SJSA1 (cell line): ENCODE results near the gene SLC29A4. TPM values are rescaled to one million over a fixed set of nuclear protein-coding genes. Genes with fewer than 3 reads are reported as not detected.

ENCODE experiments used
- DNase-seq, 2 experiments: peaks; one replicate each; pipeline ENCODE4 v3.0.0-alpha.2; 2015 to 2020; ENCODE audit warnings: low spot score in 2 of 2, low read depth in 1 of 2
- H3K27ac ChIP-seq: fragments of 250-450 bp; sonication (Bioruptor Pico); 2 replicates; pipeline ENCODE4 v1.5.1; 2020; ENCODE audit warnings: mild to moderate bottlenecking, moderate library complexity
- H3K27me3 ChIP-seq: fragments of 250-450 bp; sonication (Bioruptor Pico); replicated peaks from 2 replicates; pipeline ENCODE4 v1.5.1; 2020; ENCODE audit warnings: mild to moderate bottlenecking, moderate library complexity
- H3K36me3 ChIP-seq: fragments of 250-450 bp; sonication (Bioruptor Pico); 2 replicates; pipeline ENCODE4 v1.5.1; 2020; ENCODE audit warnings: mild to moderate bottlenecking
- H3K4me1 ChIP-seq: fragments of 250-450 bp; sonication (Bioruptor Pico); replicated peaks from 2 replicates; pipeline ENCODE4 v1.6.1; 2021; ENCODE audit warnings: mild to moderate bottlenecking
- H3K4me3 ChIP-seq: fragments of 250-450 bp; sonication (Bioruptor Pico); 2 replicates; pipeline ENCODE4 v1.5.1; 2020; ENCODE audit warnings: mild to moderate bottlenecking
- H3K9me3 ChIP-seq: fragments of 250-450 bp; sonication (Bioruptor Pico); replicated peaks from 2 replicates; pipeline ENCODE4 v1.5.1; 2020; ENCODE audit warnings: mild to moderate bottlenecking
- total RNA-seq: library from RNA; depleted of rRNA; stranded (reverse); fragments of >200 nt; shearing (Covaris generic); gene quantifications from 2 replicates; pipeline ENCODE4 v1.2.3, GENCODE V29; 2014; rRNA removed

Gene SLC29A4
- total RNA-seq, 1 experiment from 2014 or later: 8.1 TPM

DNA sequence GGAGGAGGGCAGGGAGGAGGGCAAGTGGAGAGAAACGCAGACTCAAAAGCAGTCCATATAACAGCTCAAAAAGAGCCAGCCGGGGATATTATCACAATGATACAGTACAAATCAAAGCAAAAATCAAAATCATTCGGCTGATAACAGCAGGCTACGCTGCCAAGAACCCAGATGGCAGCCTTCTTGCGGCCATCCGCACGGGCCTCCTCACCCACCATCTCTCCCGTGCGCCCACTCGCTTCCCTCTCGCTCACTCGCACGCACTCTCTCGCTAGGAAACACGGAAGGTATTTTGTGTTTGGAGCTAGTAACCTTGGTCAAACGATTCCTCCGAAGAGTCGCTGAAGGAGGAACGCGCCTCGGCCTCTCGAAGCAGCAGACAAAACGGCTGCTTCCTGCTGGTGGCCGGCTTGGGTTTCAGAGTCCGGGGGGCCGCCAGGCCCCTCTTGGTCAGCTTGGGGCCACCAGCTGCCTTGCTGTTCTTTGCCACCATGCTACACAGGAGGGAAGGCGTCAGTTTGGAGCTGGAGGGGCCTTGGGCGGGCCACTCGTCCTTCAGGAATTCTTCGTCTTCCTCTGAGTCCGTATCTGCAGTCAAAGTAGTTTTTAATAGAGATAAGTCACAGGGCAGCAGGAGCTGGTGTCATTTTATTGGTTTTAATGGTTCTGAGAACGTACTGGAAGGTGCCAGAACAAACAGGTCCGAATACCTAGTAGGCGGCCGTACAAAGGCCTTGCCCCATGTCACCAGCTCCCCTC, 68.9 kb downstream of the SLC29A4 start:
- Histone ChIP-seq H3K27me3 (no peaks in the 10 kb centered on the region), H3K9me3 (no peaks in the 10 kb centered on the region), H3K36me3 (peaks cover 20% of the 10 kb centered on the region), H3K4me3 (no peak overlapping the region), H3K4me1 (no peaks in the 10 kb centered on the region), H3K27ac (no peak overlapping the region)
- no peak for DNase-seq

DNA sequence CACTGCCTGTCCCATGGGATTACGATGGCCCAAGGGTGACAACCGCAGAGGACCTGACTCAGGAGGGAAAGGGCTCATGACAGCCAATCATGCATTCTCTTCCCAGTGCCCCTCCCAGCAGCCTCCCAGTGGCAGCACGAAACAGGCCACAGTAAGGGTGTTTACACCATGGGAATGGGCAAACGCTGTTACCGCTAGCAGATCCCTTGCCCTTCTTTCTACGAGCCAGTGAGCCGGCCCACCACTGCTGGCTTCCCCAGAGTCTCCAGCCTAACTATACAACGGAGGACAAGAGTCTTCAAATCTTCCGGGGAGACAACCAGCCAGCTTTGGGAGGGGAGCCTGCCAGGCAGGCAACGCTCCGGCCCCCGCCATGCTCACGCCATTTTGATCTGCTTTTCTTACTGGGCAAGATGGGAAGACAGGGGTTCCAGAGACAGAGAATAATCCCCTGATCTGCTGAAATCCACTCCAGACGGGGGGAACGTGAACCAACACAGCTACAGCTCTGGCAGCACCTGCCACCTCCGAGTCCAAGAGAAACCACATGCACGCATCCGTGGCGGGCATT, 69.8 kb downstream of the SLC29A4 start:
- no peaks in the 10 kb centered on the region for H3K4me1 ChIP-seq
- H3K27me3 ChIP-seq: no peaks in the 10 kb centered on the region
- H3K9me3 ChIP-seq: no peaks in the 10 kb centered on the region
- no peak for DNase-seq
- peaks cover 22% of the 10 kb centered on the region for H3K36me3 ChIP-seq
- no peak overlapping the region for H3K4me3 ChIP-seq
- H3K27ac ChIP-seq: no peak overlapping the region

GRCh38 chr7:5354460-5355232, 71.9 kb downstream of the SLC29A4 start:
- no peak for DNase-seq
- peaks cover 40% of the 10 kb centered on the region for H3K36me3 ChIP-seq
- no peaks in the 10 kb centered on the region for H3K4me1 ChIP-seq
- no peaks in the 10 kb centered on the region; the same call in 1 of the 2 replicates for H3K9me3 ChIP-seq
- H3K27me3 ChIP-seq: no peaks in the 10 kb centered on the region
- H3K27ac ChIP-seq: no peak overlapping the region
- H3K4me3 ChIP-seq: no peak overlapping the region

Other genes with a start within 250 kb of the SLC29A4 start
- 7.5 and 8.4 TPM in 2 replicates for gene RBAK, start 237.1 kb upstream of the SLC29A4 start, total RNA-seq
- 33.0 and 35.9 TPM in 2 replicates for gene WIPI2, start 92.7 kb upstream of the SLC29A4 start, total RNA-seq
- 19.8 and 28.4 TPM in 2 replicates for gene TNRC18, start 140.9 kb downstream of the SLC29A4 start, total RNA-seq
- 2.5 and 4.6 TPM in 2 replicates for gene FBXL18, start 230.9 kb downstream of the SLC29A4 start, total RNA-seq
- 5,182 and 6,531 TPM in 2 replicates for gene ACTB, start 247.7 kb downstream of the SLC29A4 start, total RNA-seq